WTC11 (cell line): ENCODE data around the gene SRPRB. TPM values are rescaled to one million over a fixed set of nuclear protein-coding genes. Genes with fewer than 3 reads are reported as not detected.

Experiments
- ATAC-seq: fragments of 200-7000 bp; cut with Tn5 transposase; 2 replicates; pipeline ENCODE4 v1.10.0; 2021; ENCODE audit warnings: mild to moderate bottlenecking, moderate library complexity
- CTCF ChIA-PET: fragments of 300-600 bp; sonication (Branson Sonifier 250); formaldehyde crosslinking; loops from one replicate; lab custom pipeline; 2021; ENCODE audit warnings: antibody characterized with exemption; lab: Charles Lee
- POLR2A ChIA-PET: fragments of 350-600 bp; sonication (Branson Sonifier 250); formaldehyde crosslinking; loops from one replicate; lab custom pipeline; 2021; ENCODE audit warnings: antibody characterized with exemption; lab: Charles Lee
- DNase-seq: peaks from one replicate; pipeline ENCODE4 v3.0.0; 2021; ENCODE audit warnings: low spot score
- H3K27ac Mint-ChIP-seq: 2 replicates; pipeline ENCODE4 v1.8.0; 2021; ENCODE audit warnings: mixed read lengths
- H3K27me3 Mint-ChIP-seq: 2 replicates; pipeline ENCODE4 v1.8.0; 2021; ENCODE audit warnings: low read depth, mild to moderate bottlenecking, moderate library complexity, mixed read lengths
- H3K36me3 Mint-ChIP-seq: 2 replicates; pipeline ENCODE4 v1.8.0; 2021; ENCODE audit warnings: mixed read lengths
- H3K4me1 Mint-ChIP-seq: 2 replicates; pipeline ENCODE4 v1.8.0; 2022; ENCODE audit warnings: mixed read lengths
- H3K4me3 Mint-ChIP-seq: 2 replicates; pipeline ENCODE4 v1.8.0; 2021; ENCODE audit warnings: mild to moderate bottlenecking, moderate library complexity, mixed read lengths
- H3K9me3 Mint-ChIP-seq: 2 replicates; pipeline ENCODE4 v1.8.0; 2021; ENCODE audit warnings: mixed read lengths
- CBFB ChIP-seq: sonication (generic); formaldehyde crosslinking; IDR thresholded peaks from 2 replicates; pipeline ENCODE4 v1.8.1; 2022; ENCODE audit warnings: mild to moderate bottlenecking, low read depth, missing genetic modification reagents
- GRHL2 ChIP-seq: fragments of 250-450 bp; sonication (Bioruptor Pico); IDR thresholded peaks from 2 replicates; pipeline ENCODE4 v1.8.0; 2022; ENCODE audit warnings: mild to moderate bottlenecking, moderate library complexity; ENCODE audit not compliant: insufficient replicate concordance, severe bottlenecking
- JUN ChIP-seq: sonication (generic); formaldehyde crosslinking; IDR thresholded peaks from 2 replicates; pipeline ENCODE4 v1.8.0; 2023; ENCODE audit warnings: mild to moderate bottlenecking, missing genetic modification reagents
- KAT7 ChIP-seq: sonication (generic); formaldehyde crosslinking; IDR thresholded peaks from 2 replicates; pipeline ENCODE4 v1.8.1; 2023; ENCODE audit warnings: missing genetic modification reagents, mild to moderate bottlenecking, borderline replicate concordance
- MYBL2 ChIP-seq: sonication (generic); formaldehyde crosslinking; IDR thresholded peaks from 2 replicates; pipeline ENCODE4 v1.8.1; 2023; ENCODE audit warnings: mild to moderate bottlenecking, moderate library complexity, missing genetic modification reagents
- NR2C2 ChIP-seq: sonication (generic); formaldehyde crosslinking; IDR thresholded peaks from 2 replicates; pipeline ENCODE4 v1.8.0; 2022; ENCODE audit warnings: mild to moderate bottlenecking, missing genetic modification reagents
- TEAD4 ChIP-seq: sonication (generic); formaldehyde crosslinking; IDR thresholded peaks from 2 replicates; pipeline ENCODE4 v1.8.0; 2022; ENCODE audit warnings: mild to moderate bottlenecking, missing genetic modification reagents
- ZBTB21 ChIP-seq: sonication (generic); formaldehyde crosslinking; IDR thresholded peaks from 2 replicates; pipeline ENCODE4 v1.8.1; 2023; ENCODE audit warnings: mild to moderate bottlenecking, missing genetic modification reagents, borderline replicate concordance
- ZNF138 ChIP-seq: sonication (generic); formaldehyde crosslinking; conservative IDR thresholded peaks from 2 replicates; pipeline ENCODE4 v1.8.1; 2022; ENCODE audit warnings: mild to moderate bottlenecking, moderate library complexity, missing genetic modification reagents
- ZNF219 ChIP-seq: sonication (generic); formaldehyde crosslinking; IDR thresholded peaks from 2 replicates; pipeline ENCODE4 v1.8.0; 2023; ENCODE audit warnings: missing genetic modification reagents, mild to moderate bottlenecking, borderline replicate concordance
- ZNF423 ChIP-seq: fragments of 250-450 bp; sonication (Bioruptor Pico); IDR thresholded peaks from 2 replicates; pipeline ENCODE4 v2.1.2; 2022; ENCODE audit warnings: mild to moderate bottlenecking, moderate library complexity
- total RNA-seq: library from RNA; stranded (reverse); gene quantifications from 3 replicates; pipeline ENCODE4 v1.2.3, GENCODE V29; 2021
- TF ChIP-seq, protein P1 (sequence below): fragments of 250-450 bp; sonication (Bioruptor Pico); IDR thresholded peaks from 2 replicates; pipeline ENCODE4 v1.9.0; 2021; ENCODE audit warnings: mild to moderate bottlenecking
- TF ChIP-seq, protein P2 (sequence below): fragments of 250-450 bp; sonication (Bioruptor Pico); IDR thresholded peaks from 2 replicates; pipeline ENCODE4 v1.9.0; 2021; ENCODE audit warnings: moderate library complexity, mild to moderate bottlenecking, inconsistent platforms, borderline replicate concordance
- TF ChIP-seq, protein P3 (sequence below): sonication (generic); formaldehyde crosslinking; conservative IDR thresholded peaks from 2 replicates; pipeline ENCODE4 v1.8.1; 2022; ENCODE audit warnings: mild to moderate bottlenecking, missing genetic modification reagents
- TF ChIP-seq, protein P4 (sequence below): sonication (generic); formaldehyde crosslinking; IDR thresholded peaks from 2 replicates; pipeline ENCODE4 v1.8.1; 2023; ENCODE audit warnings: mild to moderate bottlenecking, missing genetic modification reagents
- TF ChIP-seq, protein P5 (sequence below): sonication (generic); formaldehyde crosslinking; IDR thresholded peaks from 2 replicates; pipeline ENCODE4 v1.8.1; 2023; ENCODE audit warnings: mild to moderate bottlenecking, missing genetic modification reagents
- TF ChIP-seq, protein P6 (sequence below): sonication (generic); formaldehyde crosslinking; IDR thresholded peaks from 2 replicates; pipeline ENCODE4 v1.8.0; 2022; ENCODE audit warnings: missing genetic modification reagents
- TF ChIP-seq, protein P7 (sequence below): sonication (generic); formaldehyde crosslinking; IDR thresholded peaks from 2 replicates; pipeline ENCODE4 v1.8.0; 2022; ENCODE audit warnings: mild to moderate bottlenecking, missing genetic modification reagents

The SRPRB gene
- total RNA-seq, 1 experiment from 2014 or later, result 40.9 TPM

DNA sequence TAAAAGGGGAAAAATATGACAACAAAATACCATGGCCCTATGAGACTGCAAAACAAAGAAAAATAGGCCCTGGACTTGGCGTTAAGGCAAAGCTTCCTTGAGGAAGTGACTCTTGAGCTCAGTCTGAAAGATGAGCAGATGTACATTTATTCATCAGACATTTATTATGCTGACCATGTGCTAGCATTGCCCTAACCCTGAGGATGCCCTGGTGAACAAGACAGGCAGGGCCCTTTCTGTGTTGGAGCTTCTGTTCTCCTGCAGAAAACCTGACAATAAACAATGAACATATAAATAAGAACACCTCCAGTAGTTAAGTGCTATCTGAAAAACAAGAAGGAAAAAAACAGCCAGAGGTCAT is 47.1 kb upstream of the SRPRB start (continued):
- TF ChIP-seq, protein P1, sequence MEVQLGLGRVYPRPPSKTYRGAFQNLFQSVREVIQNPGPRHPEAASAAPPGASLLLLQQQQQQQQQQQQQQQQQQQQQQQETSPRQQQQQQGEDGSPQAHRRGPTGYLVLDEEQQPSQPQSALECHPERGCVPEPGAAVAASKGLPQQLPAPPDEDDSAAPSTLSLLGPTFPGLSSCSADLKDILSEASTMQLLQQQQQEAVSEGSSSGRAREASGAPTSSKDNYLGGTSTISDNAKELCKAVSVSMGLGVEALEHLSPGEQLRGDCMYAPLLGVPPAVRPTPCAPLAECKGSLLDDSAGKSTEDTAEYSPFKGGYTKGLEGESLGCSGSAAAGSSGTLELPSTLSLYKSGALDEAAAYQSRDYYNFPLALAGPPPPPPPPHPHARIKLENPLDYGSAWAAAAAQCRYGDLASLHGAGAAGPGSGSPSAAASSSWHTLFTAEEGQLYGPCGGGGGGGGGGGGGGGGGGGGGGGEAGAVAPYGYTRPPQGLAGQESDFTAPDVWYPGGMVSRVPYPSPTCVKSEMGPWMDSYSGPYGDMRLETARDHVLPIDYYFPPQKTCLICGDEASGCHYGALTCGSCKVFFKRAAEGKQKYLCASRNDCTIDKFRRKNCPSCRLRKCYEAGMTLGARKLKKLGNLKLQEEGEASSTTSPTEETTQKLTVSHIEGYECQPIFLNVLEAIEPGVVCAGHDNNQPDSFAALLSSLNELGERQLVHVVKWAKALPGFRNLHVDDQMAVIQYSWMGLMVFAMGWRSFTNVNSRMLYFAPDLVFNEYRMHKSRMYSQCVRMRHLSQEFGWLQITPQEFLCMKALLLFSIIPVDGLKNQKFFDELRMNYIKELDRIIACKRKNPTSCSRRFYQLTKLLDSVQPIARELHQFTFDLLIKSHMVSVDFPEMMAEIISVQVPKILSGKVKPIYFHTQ (CRISPR knock-in tag), result no peak
- TF ChIP-seq ZNF138, result no peak
- no peak for TF ChIP-seq NR2C2
- TF ChIP-seq, protein P2, sequence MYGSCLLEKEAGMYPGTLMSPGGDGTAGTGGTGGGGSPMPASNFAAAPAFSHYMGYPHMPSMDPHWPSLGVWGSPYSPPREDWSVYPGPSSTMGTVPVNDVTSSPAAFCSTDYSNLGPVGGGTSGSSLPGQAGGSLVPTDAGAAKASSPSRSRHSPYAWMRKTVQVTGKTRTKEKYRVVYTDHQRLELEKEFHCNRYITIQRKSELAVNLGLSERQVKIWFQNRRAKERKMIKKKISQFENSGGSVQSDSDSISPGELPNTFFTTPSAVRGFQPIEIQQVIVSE, result no peak
- TF ChIP-seq, protein P3, sequence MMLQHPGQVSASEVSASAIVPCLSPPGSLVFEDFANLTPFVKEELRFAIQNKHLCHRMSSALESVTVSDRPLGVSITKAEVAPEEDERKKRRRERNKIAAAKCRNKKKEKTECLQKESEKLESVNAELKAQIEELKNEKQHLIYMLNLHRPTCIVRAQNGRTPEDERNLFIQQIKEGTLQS (CRISPR knock-in tag), result no peak

DNA sequence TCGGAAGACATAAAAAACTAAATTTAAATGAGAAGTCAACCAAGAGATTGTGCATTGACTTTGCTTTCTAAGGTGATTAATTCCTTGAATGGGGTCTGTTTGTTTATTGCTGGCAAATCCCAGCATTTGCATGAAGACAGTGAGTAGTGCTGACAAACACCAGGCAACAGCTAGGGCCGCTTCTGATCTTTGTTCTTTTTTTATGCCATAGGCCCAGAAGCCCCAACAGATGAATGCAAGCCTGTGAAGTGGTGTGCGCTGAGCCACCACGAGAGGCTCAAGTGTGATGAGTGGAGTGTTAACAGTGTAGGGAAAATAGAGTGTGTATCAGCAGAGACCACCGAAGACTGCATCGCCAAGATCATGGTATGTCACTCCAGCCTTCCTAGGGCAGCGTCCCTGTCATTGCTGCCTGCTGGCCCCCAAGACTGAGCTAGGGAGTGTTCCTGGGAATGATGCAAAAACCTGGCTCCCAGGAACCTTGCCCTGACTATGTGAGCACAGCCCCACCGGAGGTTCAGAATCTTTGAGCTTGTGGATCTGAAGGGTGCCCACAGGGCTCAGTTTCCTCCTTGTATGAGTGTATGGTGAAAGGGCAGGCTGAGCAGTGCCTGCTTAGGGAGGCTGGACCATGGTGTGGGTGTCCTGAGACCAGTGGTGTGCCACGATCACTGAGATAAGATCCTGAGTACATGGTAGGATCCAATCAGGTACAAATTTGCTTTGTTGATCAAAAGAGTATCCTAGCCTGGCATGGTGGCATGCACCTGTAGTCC is 46.5 kb upstream of the SRPRB start:
- peaks cover 18% of the 10 kb centered on the region for H3K4me1 Mint-ChIP-seq
- ChIA-PET POLR2A (no interaction called here), CTCF (interaction anchor here (1.6 kb wide), 1 partner anchor 95 kb away, joined by 6 read pairs; no protein-coding TSS in a partner anchor)
- TF ChIP-seq CBFB (CRISPR knock-in tag), result no peak
- TF ChIP-seq ZNF138, result no peak
- no peak for TF ChIP-seq ZBTB21
- TF ChIP-seq, protein P4, sequence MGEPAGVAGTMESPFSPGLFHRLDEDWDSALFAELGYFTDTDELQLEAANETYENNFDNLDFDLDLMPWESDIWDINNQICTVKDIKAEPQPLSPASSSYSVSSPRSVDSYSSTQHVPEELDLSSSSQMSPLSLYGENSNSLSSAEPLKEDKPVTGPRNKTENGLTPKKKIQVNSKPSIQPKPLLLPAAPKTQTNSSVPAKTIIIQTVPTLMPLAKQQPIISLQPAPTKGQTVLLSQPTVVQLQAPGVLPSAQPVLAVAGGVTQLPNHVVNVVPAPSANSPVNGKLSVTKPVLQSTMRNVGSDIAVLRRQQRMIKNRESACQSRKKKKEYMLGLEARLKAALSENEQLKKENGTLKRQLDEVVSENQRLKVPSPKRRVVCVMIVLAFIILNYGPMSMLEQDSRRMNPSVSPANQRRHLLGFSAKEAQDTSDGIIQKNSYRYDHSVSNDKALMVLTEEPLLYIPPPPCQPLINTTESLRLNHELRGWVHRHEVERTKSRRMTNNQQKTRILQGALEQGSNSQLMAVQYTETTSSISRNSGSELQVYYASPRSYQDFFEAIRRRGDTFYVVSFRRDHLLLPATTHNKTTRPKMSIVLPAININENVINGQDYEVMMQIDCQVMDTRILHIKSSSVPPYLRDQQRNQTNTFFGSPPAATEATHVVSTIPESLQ, result no peak
- no peak for TF ChIP-seq KAT7 (CRISPR knock-in tag)
- no peak for TF ChIP-seq ZNF219 (CRISPR knock-in tag)
- no peak for TF ChIP-seq GRHL2 (CRISPR knock-in tag)
- TF ChIP-seq, protein P5, sequence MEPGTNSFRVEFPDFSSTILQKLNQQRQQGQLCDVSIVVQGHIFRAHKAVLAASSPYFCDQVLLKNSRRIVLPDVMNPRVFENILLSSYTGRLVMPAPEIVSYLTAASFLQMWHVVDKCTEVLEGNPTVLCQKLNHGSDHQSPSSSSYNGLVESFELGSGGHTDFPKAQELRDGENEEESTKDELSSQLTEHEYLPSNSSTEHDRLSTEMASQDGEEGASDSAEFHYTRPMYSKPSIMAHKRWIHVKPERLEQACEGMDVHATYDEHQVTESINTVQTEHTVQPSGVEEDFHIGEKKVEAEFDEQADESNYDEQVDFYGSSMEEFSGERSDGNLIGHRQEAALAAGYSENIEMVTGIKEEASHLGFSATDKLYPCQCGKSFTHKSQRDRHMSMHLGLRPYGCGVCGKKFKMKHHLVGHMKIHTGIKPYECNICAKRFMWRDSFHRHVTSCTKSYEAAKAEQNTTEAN (CRISPR knock-in tag), result no peak
- TF ChIP-seq ZNF423 (CRISPR knock-in tag), result no peak
- TF ChIP-seq JUN (CRISPR knock-in tag), result no peak
- no peak for TF ChIP-seq MYBL2
- no peak overlapping the region for H3K27ac Mint-ChIP-seq
- no peaks in the 10 kb centered on the region; the same call in 1 of the 2 replicates for H3K27me3 Mint-ChIP-seq
- H3K9me3 Mint-ChIP-seq, result no peaks in the 10 kb centered on the region
- no peak overlapping the region for H3K4me3 Mint-ChIP-seq
- no peaks in the 10 kb centered on the region for H3K36me3 Mint-ChIP-seq
- peak; percentile 59 for ATAC-seq
- DNase-seq, result no peak

DNA sequence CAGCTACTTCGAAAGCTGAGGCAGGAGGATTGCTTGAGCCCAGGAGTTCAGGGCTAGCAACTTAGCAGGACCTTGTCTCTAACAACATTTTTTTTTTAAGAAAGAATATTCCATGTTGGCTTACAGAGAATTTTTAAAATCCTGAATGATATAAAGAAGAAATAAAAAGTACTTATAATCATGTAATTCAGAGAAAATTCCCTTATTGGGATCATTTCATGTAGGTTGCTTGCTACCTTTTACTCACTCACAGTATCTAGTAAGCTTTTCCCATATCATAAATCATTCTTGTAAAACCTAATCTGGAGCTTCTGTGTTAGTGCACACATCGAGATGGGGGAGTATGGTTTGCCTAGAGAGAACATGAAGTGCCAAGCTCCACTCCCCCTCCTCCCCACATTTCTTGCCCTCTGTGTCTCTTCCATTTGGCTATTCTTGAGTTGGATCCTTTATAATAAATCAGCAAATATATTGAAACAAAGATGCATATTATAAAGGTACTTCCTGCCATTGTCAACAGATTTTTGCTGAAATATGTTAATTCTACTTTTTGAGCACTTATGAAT is 45.8 kb upstream of the SRPRB start:
- no peak overlapping the region for H3K4me3 Mint-ChIP-seq
- no peaks in the 10 kb centered on the region for H3K36me3 Mint-ChIP-seq
- ChIA-PET POLR2A (no interaction called here), CTCF (interaction anchor here (1.6 kb wide), 1 partner anchor 96 kb away, joined by 6 read pairs; no protein-coding TSS in a partner anchor)
- DNase-seq, result no peak
- no peak for ATAC-seq
- H3K4me1 Mint-ChIP-seq, result peaks cover 18% of the 10 kb centered on the region
- no peaks in the 10 kb centered on the region for H3K9me3 Mint-ChIP-seq
- no peak overlapping the region for H3K27ac Mint-ChIP-seq
- H3K27me3 Mint-ChIP-seq, result no peaks in the 10 kb centered on the region; the same call in 1 of the 2 replicates
- TF ChIP-seq NR2C2 (no peak), TEAD4 (CRISPR knock-in tag) (no peak)
- TF ChIP-seq, protein P6, sequence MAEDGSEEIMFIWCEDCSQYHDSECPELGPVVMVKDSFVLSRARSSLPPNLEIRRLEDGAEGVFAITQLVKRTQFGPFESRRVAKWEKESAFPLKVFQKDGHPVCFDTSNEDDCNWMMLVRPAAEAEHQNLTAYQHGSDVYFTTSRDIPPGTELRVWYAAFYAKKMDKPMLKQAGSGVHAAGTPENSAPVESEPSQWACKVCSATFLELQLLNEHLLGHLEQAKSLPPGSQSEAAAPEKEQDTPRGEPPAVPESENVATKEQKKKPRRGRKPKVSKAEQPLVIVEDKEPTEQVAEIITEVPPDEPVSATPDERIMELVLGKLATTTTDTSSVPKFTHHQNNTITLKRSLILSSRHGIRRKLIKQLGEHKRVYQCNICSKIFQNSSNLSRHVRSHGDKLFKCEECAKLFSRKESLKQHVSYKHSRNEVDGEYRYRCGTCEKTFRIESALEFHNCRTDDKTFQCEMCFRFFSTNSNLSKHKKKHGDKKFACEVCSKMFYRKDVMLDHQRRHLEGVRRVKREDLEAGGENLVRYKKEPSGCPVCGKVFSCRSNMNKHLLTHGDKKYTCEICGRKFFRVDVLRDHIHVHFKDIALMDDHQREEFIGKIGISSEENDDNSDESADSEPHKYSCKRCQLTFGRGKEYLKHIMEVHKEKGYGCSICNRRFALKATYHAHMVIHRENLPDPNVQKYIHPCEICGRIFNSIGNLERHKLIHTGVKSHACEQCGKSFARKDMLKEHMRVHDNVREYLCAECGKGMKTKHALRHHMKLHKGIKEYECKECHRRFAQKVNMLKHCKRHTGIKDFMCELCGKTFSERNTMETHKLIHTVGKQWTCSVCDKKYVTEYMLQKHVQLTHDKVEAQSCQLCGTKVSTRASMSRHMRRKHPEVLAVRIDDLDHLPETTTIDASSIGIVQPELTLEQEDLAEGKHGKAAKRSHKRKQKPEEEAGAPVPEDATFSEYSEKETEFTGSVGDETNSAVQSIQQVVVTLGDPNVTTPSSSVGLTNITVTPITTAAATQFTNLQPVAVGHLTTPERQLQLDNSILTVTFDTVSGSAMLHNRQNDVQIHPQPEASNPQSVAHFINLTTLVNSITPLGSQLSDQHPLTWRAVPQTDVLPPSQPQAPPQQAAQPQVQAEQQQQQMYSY (CRISPR knock-in tag), result no peak
- TF ChIP-seq, protein P7, sequence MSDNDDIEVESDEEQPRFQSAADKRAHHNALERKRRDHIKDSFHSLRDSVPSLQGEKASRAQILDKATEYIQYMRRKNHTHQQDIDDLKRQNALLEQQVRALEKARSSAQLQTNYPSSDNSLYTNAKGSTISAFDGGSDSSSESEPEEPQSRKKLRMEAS, result no peak
- TF ChIP-seq, protein P1 (CRISPR knock-in tag), result no peak
